ENCODE data around the gene CLSTN3.
A peak's percentile ranks its signal among the peaks of the same experiment; 100 is the strongest.

The CLSTN3 gene

GRCh38 chr12:7113389-7113871 is 16.7 kb upstream of the CLSTN3 start:
- Histone ChIP-seq H3K27ac (ENCODE audit: extremely low read depth, low read depth, low read length) (no peak overlapping the region), H3K9me3 (ENCODE audit: control insufficient read depth, insufficient read depth, low read depth, low read length) (no peaks in the 10 kb centered on the region), H3K36me3 (ENCODE audit: control insufficient read depth in 2 of 2, insufficient read depth in 1 of 2, low read length in 2 of 2) (peaks cover 0 to 3% of the 10 kb centered on the region in 2 experiments; a peak in 1 of 3 replicates), H3K4me1 (ENCODE audit: control insufficient read depth, insufficient read depth, low read length) (no peaks in the 10 kb centered on the region), H3K4me3 (ENCODE audit: low read depth, low read length) (no peak overlapping the region)
- CTCF ChIA-PET = interaction anchor here (0.6 to 4.0 kb wide), 24 partner anchors 9 to 777 kb away, joined by 3 to 46 read pairs (median 4); partner anchors contain the start of genes C12orf57, C1R, RNU7-1 and SPSB2
- TF ChIP-seq PATZ1 (tag by site-specific recombination; IDR thresholded peaks at IDR 0.05) (0 out of 2 replicates have a peak, but pooled peaks have one; percentile 24), ZNF561 (tag by site-specific recombination; IDR thresholded peaks at IDR 0.05; ENCODE audit: borderline replicate concordance) (no peak), CTCF (tag by site-specific recombination; IDR thresholded peaks at IDR 0.05) (peak; percentile 17; the same call in 1 of the 2 replicates), ZNF654 (tag by site-specific recombination; IDR thresholded peaks at IDR 0.05; ENCODE audit: low read depth) (peak; percentile 76), ZNF391 (tag by site-specific recombination; IDR thresholded peaks at IDR 0.05; ENCODE audit: borderline replicate concordance, low read depth) (no peak), ZBTB7A (tag by site-specific recombination; IDR thresholded peaks at IDR 0.05; ENCODE audit: low read depth) (no peak)
- POLR2A ChIA-PET = interaction anchor here (0.8 to 1.5 kb wide), 3 partner anchors 167 to 188 kb away, joined by 3 to 5 read pairs (median 3); no protein-coding TSS in a partner anchor

GRCh38 chr12:7114008-7114407 is 16.2 kb upstream of the CLSTN3 start:
- H3K27ac ChIP-seq (ENCODE audit: extremely low read depth, low read depth, low read length) = no peak overlapping the region
- POLR2A ChIA-PET = interaction anchor here (1.5 kb wide), 1 partner anchor 169 kb away, joined by 5 read pairs; no protein-coding TSS in a partner anchor
- no peak for TF ChIP-seq ZNF664 (tag by site-specific recombination; IDR thresholded peaks at IDR 0.05)
- no peak for TF ChIP-seq ZNF626 (tag by site-specific recombination; IDR thresholded peaks at IDR 0.05)
- TF ChIP-seq ZBTB17 (tag by site-specific recombination; IDR thresholded peaks at IDR 0.05) = no peak
- no peak for TF ChIP-seq ZNF398 (tag by site-specific recombination; IDR thresholded peaks at IDR 0.05)

GRCh38 chr12:7114851-7115250 is 15.3 kb upstream of the CLSTN3 start:
- TF ChIP-seq ZNF423 (tag by site-specific recombination; IDR thresholded peaks at IDR 0.05) (no peak), ZNF280C (tag by site-specific recombination; IDR thresholded peaks at IDR 0.05) (no peak), INSM2 (tag by site-specific recombination; IDR thresholded peaks at IDR 0.05) (no peak)
- no peak overlapping the region for H3K27ac ChIP-seq (ENCODE audit: extremely low read depth, low read depth, low read length)
- no peak overlapping the region for H3K4me3 ChIP-seq (ENCODE audit: low read depth, low read length)
- POLR2A ChIA-PET = no interaction called here
- H3K4me1 ChIP-seq (ENCODE audit: control insufficient read depth, insufficient read depth, low read length) = no peaks in the 10 kb centered on the region
- CTCF ChIA-PET = interaction anchor here (0.6 to 2.7 kb wide), 2 partner anchors 10 to 48 kb away, joined by 7 to 14 read pairs; no protein-coding TSS in a partner anchor
- peaks cover 0 to 3% of the 10 kb centered on the region in 2 experiments; a peak in 1 of 3 replicates for H3K36me3 ChIP-seq (ENCODE audit: control insufficient read depth in 2 of 2, insufficient read depth in 1 of 2, low read length in 2 of 2)
- no peaks in the 10 kb centered on the region for H3K9me3 ChIP-seq (ENCODE audit: control insufficient read depth, insufficient read depth, low read depth, low read length)

More at GRCh38 chr12:7114008-7114407, 16.2 kb upstream of the CLSTN3 start:
- CTCF ChIA-PET = interaction anchor here (0.6 to 4.0 kb wide), 21 partner anchors 9 to 777 kb away, joined by 3 to 46 read pairs (median 4); partner anchors contain the start of genes C12orf57, C1R and RNU7-1
- no peaks in the 10 kb centered on the region for H3K9me3 ChIP-seq (ENCODE audit: control insufficient read depth, insufficient read depth, low read depth, low read length)
- no peaks in the 10 kb centered on the region for H3K4me1 ChIP-seq (ENCODE audit: control insufficient read depth, insufficient read depth, low read length)
- H3K36me3 ChIP-seq (ENCODE audit: control insufficient read depth in 2 of 2, insufficient read depth in 1 of 2, low read length in 2 of 2) = peaks cover 0 to 3% of the 10 kb centered on the region in 2 experiments; a peak in 1 of 3 replicates
- no peak overlapping the region for H3K4me3 ChIP-seq (ENCODE audit: low read depth, low read length)

Data from HEK293 (cell line).